SK-N-SH treated with all-trans-retinoic acid at 6 μM for 48 hours (cell line): ENCODE measurements around the gene PIP4K2C.

Experiments used
- ATAC-seq: fragments of 200-7000 bp; cut with Tn5 transposase; 3 replicates; pipeline ENCODE4 v1.9.1; 2020; ENCODE audit warnings: mild to moderate bottlenecking, moderate library complexity
- ARNTL ChIP-seq: fragments of 450-650 bp; formaldehyde crosslinking; IDR thresholded peaks from 2 replicates; pipeline ENCODE4 v1.5.0; 2020; ENCODE audit warnings: low read depth, mild to moderate bottlenecking, moderate library complexity, borderline replicate concordance
- BACH2 ChIP-seq: fragments of 250-450 bp; sonication (Bioruptor Pico); IDR thresholded peaks from 2 replicates; pipeline ENCODE4 v1.9.0; 2021; ENCODE audit warnings: mild to moderate bottlenecking, borderline replicate concordance
- CSDC2 ChIP-seq: fragments of 250-450 bp; sonication (Bioruptor Pico); IDR thresholded peaks from 2 replicates; pipeline ENCODE4 v1.5.0; 2020; ENCODE audit warnings: mild to moderate bottlenecking, moderate library complexity
- GLIS3 ChIP-seq: fragments of 250-450 bp; sonication (Bioruptor Pico); IDR thresholded peaks from 2 replicates; pipeline ENCODE4 v1.5.0; 2020; ENCODE audit warnings: mild to moderate bottlenecking, moderate library complexity
- ISL1 ChIP-seq: fragments of 250-450 bp; sonication (Bioruptor Pico); IDR thresholded peaks from 2 replicates; pipeline ENCODE4 v2.1.2; 2022; ENCODE audit warnings: mild to moderate bottlenecking, moderate library complexity
- PPARA ChIP-seq: fragments of 250-450 bp; sonication (Bioruptor Pico); IDR thresholded peaks from 2 replicates; pipeline ENCODE4 v1.5.0; 2020; ENCODE audit warnings: mild to moderate bottlenecking, borderline replicate concordance
- SNAI2 ChIP-seq: fragments of 250-450 bp; sonication (Bioruptor Pico); IDR thresholded peaks from 2 replicates; pipeline ENCODE4 v1.5.0; 2020; ENCODE audit warnings: mild to moderate bottlenecking, moderate library complexity
- TCF4 ChIP-seq: fragments of 250-450 bp; sonication (Bioruptor Pico); IDR thresholded peaks from 2 replicates; pipeline ENCODE4 v1.8.0; 2021; ENCODE audit warnings: mild to moderate bottlenecking, moderate library complexity, borderline replicate concordance
- TOX ChIP-seq: fragments of 250-450 bp; sonication (Bioruptor Pico); IDR thresholded peaks from 2 replicates; pipeline ENCODE4 v1.8.0; 2021; ENCODE audit warnings: mild to moderate bottlenecking, moderate library complexity, borderline replicate concordance
- ZC3H10 ChIP-seq: fragments of 250-450 bp; sonication (Bioruptor Pico); IDR thresholded peaks from 2 replicates; pipeline ENCODE4 v1.5.1; 2021; ENCODE audit warnings: mild to moderate bottlenecking, moderate library complexity
- ZFP3 ChIP-seq: fragments of 250-450 bp; sonication (Bioruptor Pico); IDR thresholded peaks from 2 replicates; pipeline ENCODE4 v1.5.0; 2020; ENCODE audit warnings: mild to moderate bottlenecking, moderate library complexity
- ZFP30 ChIP-seq: fragments of 450-650 bp; formaldehyde crosslinking; IDR thresholded peaks from 2 replicates; pipeline ENCODE4 v1.5.0; 2022; ENCODE audit warnings: mild to moderate bottlenecking, moderate library complexity
- ZNF565 ChIP-seq: fragments of 450-650 bp; formaldehyde crosslinking; conservative IDR thresholded peaks from 2 replicates; pipeline ENCODE4 v1.5.0; 2020; ENCODE audit warnings: low read depth, mild to moderate bottlenecking, moderate library complexity
- ZNF70 ChIP-seq: fragments of 450-650 bp; formaldehyde crosslinking; IDR thresholded peaks from 2 replicates; pipeline ENCODE4 v1.5.0; 2020; ENCODE audit warnings: mild to moderate bottlenecking, moderate library complexity
- ZNF8 ChIP-seq: fragments of 450-650 bp; formaldehyde crosslinking; IDR thresholded peaks from 2 replicates; pipeline ENCODE4 v1.5.0; 2020; ENCODE audit warnings: mild to moderate bottlenecking, moderate library complexity
- TF ChIP-seq, protein P1 (sequence below): fragments of 250-450 bp; sonication (Bioruptor Pico); IDR thresholded peaks from 2 replicates; pipeline ENCODE4 v1.8.0; 2020; ENCODE audit warnings: mild to moderate bottlenecking, moderate library complexity, borderline replicate concordance
- TF ChIP-seq, protein P2 (sequence below): fragments of 250-450 bp; sonication (Bioruptor Pico); IDR thresholded peaks from 2 replicates; pipeline ENCODE4 v1.5.1; 2020; ENCODE audit warnings: low read depth, mild to moderate bottlenecking, moderate library complexity
- TF ChIP-seq, protein P3 (sequence below): fragments of 250-450 bp; sonication (Bioruptor Pico); IDR thresholded peaks from 2 replicates; pipeline ENCODE4 v1.5.0; 2020; ENCODE audit warnings: mild to moderate bottlenecking, moderate library complexity
- TF ChIP-seq, protein P4 (sequence below): fragments of 250-450 bp; sonication (Bioruptor Pico); IDR thresholded peaks from 2 replicates; pipeline ENCODE4 v1.5.1; 2021; ENCODE audit warnings: mild to moderate bottlenecking, moderate library complexity
- TF ChIP-seq, protein P5 (sequence below): fragments of 250-450 bp; sonication (Bioruptor Pico); IDR thresholded peaks from 2 replicates; pipeline ENCODE4 v1.8.0; 2021; ENCODE audit warnings: low read depth, mild to moderate bottlenecking, moderate library complexity, borderline replicate concordance

PIP4K2C gene

DNA sequence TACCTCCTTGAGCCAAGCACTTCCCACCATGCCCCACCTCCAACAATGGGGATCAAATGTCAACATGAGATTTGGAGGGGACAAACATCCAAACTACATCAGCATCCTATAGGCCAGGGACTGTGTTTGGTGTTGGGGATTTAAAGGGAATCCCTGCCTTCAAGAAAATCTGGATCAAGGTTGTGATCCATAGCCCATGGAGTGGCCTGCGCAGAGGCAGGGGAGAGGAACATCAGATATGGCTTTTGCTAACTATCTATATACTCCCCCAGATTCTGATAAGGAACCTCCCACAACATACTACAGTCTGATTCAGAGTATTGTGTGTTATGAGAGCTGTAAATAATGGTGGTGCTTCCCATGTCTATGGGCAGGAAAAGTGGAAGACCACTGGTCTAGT lies 36.1 kb upstream of the PIP4K2C start:
- ATAC-seq = no peak
- no peak for TF ChIP-seq TOX (CRISPR knock-in tag)
- TF ChIP-seq ZNF8 (CRISPR knock-in tag) = no peak
- TF ChIP-seq, protein P1, sequence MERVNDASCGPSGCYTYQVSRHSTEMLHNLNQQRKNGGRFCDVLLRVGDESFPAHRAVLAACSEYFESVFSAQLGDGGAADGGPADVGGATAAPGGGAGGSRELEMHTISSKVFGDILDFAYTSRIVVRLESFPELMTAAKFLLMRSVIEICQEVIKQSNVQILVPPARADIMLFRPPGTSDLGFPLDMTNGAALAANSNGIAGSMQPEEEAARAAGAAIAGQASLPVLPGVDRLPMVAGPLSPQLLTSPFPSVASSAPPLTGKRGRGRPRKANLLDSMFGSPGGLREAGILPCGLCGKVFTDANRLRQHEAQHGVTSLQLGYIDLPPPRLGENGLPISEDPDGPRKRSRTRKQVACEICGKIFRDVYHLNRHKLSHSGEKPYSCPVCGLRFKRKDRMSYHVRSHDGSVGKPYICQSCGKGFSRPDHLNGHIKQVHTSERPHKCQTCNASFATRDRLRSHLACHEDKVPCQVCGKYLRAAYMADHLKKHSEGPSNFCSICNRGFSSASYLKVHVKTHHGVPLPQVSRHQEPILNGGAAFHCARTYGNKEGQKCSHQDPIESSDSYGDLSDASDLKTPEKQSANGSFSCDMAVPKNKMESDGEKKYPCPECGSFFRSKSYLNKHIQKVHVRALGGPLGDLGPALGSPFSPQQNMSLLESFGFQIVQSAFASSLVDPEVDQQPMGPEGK (CRISPR knock-in tag) = no peak
- TF ChIP-seq, protein P2, sequence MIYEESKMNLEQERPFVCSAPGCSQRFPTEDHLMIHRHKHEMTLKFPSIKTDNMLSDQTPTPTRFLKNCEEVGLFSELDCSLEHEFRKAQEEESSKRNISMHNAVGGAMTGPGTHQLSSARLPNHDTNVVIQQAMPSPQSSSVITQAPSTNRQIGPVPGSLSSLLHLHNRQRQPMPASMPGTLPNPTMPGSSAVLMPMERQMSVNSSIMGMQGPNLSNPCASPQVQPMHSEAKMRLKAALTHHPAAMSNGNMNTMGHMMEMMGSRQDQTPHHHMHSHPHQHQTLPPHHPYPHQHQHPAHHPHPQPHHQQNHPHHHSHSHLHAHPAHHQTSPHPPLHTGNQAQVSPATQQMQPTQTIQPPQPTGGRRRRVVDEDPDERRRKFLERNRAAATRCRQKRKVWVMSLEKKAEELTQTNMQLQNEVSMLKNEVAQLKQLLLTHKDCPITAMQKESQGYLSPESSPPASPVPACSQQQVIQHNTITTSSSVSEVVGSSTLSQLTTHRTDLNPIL = no peak
- no peak for TF ChIP-seq CSDC2 (CRISPR knock-in tag)
- no peak for TF ChIP-seq ISL1 (CRISPR knock-in tag)
- TF ChIP-seq, protein P3, sequence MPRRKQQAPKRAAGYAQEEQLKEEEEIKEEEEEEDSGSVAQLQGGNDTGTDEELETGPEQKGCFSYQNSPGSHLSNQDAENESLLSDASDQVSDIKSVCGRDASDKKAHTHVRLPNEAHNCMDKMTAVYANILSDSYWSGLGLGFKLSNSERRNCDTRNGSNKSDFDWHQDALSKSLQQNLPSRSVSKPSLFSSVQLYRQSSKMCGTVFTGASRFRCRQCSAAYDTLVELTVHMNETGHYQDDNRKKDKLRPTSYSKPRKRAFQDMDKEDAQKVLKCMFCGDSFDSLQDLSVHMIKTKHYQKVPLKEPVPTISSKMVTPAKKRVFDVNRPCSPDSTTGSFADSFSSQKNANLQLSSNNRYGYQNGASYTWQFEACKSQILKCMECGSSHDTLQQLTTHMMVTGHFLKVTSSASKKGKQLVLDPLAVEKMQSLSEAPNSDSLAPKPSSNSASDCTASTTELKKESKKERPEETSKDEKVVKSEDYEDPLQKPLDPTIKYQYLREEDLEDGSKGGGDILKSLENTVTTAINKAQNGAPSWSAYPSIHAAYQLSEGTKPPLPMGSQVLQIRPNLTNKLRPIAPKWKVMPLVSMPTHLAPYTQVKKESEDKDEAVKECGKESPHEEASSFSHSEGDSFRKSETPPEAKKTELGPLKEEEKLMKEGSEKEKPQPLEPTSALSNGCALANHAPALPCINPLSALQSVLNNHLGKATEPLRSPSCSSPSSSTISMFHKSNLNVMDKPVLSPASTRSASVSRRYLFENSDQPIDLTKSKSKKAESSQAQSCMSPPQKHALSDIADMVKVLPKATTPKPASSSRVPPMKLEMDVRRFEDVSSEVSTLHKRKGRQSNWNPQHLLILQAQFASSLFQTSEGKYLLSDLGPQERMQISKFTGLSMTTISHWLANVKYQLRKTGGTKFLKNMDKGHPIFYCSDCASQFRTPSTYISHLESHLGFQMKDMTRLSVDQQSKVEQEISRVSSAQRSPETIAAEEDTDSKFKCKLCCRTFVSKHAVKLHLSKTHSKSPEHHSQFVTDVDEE (CRISPR knock-in tag) = no peak
- no peak for TF ChIP-seq PPARA
- TF ChIP-seq, protein P4, sequence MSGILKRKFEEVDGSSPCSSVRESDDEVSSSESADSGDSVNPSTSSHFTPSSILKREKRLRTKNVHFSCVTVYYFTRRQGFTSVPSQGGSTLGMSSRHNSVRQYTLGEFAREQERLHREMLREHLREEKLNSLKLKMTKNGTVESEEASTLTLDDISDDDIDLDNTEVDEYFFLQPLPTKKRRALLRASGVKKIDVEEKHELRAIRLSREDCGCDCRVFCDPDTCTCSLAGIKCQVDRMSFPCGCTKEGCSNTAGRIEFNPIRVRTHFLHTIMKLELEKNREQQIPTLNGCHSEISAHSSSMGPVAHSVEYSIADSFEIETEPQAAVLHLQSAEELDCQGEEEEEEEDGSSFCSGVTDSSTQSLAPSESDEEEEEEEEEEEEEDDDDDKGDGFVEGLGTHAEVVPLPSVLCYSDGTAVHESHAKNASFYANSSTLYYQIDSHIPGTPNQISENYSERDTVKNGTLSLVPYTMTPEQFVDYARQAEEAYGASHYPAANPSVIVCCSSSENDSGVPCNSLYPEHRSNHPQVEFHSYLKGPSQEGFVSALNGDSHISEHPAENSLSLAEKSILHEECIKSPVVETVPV (CRISPR knock-in tag) = no peak

DNA sequence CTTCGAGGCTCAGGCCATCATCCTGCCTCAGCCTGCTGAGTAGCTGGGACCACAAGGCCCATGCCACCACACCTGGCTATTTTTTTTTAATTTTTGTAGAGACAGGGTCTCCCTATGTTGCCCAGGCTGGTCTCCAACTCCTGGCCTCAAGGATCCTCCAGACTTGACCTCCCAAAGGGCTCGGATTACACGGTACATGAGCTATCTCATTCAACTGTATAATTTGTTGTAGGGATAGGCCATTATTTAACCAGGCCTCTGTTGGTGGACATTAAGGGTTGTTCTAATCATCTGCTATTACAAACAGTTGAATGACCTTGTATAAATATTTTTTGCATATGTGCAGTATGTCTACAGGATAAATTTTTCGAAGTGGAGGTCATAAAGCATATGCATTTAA lies 32.1 kb upstream of the PIP4K2C start:
- TF ChIP-seq, protein P5, sequence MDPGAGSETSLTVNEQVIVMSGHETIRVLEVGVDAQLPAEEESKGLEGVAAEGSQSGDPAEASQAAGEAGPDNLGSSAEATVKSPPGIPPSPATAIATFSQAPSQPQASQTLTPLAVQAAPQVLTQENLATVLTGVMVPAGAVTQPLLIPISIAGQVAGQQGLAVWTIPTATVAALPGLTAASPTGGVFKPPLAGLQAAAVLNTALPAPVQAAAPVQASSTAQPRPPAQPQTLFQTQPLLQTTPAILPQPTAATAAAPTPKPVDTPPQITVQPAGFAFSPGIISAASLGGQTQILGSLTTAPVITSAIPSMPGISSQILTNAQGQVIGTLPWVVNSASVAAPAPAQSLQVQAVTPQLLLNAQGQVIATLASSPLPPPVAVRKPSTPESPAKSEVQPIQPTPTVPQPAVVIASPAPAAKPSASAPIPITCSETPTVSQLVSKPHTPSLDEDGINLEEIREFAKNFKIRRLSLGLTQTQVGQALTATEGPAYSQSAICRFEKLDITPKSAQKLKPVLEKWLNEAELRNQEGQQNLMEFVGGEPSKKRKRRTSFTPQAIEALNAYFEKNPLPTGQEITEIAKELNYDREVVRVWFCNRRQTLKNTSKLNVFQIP = no peak
- TF ChIP-seq, protein P4 (CRISPR knock-in tag) = no peak
- TF ChIP-seq ZNF565 (CRISPR knock-in tag) (no peak), ZFP3 (CRISPR knock-in tag) (no peak), ZFP30 (CRISPR knock-in tag) (no peak), TOX (CRISPR knock-in tag) (no peak), BACH2 (CRISPR knock-in tag) (no peak), GLIS3 (CRISPR knock-in tag) (no peak), ZNF70 (no peak), ARNTL (CRISPR knock-in tag) (no peak), ZNF8 (CRISPR knock-in tag) (no peak), ZC3H10 (CRISPR knock-in tag) (no peak), SNAI2 (no peak), ISL1 (CRISPR knock-in tag) (no peak), PPARA (no peak), CSDC2 (CRISPR knock-in tag) (no peak), TCF4 (CRISPR knock-in tag) (no peak)
- TF ChIP-seq, protein P1 (CRISPR knock-in tag) = no peak
- TF ChIP-seq, protein P2 = no peak
- TF ChIP-seq, protein P3 (CRISPR knock-in tag) = no peak
- ATAC-seq = no peak
